SK-N-SH treated with all-trans-retinoic acid at 6 μM for 48 hours (cell line): ENCODE data around the gene IFT52.

Source experiments
- ATAC-seq: fragments of 200-7000 bp; cut with Tn5 transposase; 3 replicates; pipeline ENCODE4 v1.9.1; 2020; ENCODE audit warnings: mild to moderate bottlenecking, moderate library complexity
- ARNTL ChIP-seq: fragments of 450-650 bp; formaldehyde crosslinking; IDR thresholded peaks from 2 replicates; pipeline ENCODE4 v1.5.0; 2020; ENCODE audit warnings: low read depth, mild to moderate bottlenecking, moderate library complexity, borderline replicate concordance
- BACH2 ChIP-seq: fragments of 250-450 bp; sonication (Bioruptor Pico); IDR thresholded peaks from 2 replicates; pipeline ENCODE4 v1.9.0; 2021; ENCODE audit warnings: mild to moderate bottlenecking, borderline replicate concordance
- CREB5 ChIP-seq: fragments of 250-450 bp; sonication (Bioruptor Pico); IDR thresholded peaks from 2 replicates; pipeline ENCODE4 v1.5.1; 2020; ENCODE audit warnings: low read depth, mild to moderate bottlenecking, moderate library complexity
- CSRNP3 ChIP-seq: fragments of 250-450 bp; sonication (Bioruptor Pico); IDR thresholded peaks from 2 replicates; pipeline ENCODE4 v1.5.1; 2021; ENCODE audit warnings: mild to moderate bottlenecking, moderate library complexity
- ESRRG ChIP-seq: fragments of 250-450 bp; sonication (Bioruptor Pico); IDR thresholded peaks from 2 replicates; pipeline ENCODE4 v1.6.1; 2021; ENCODE audit warnings: mild to moderate bottlenecking
- GLIS3 ChIP-seq: fragments of 250-450 bp; sonication (Bioruptor Pico); IDR thresholded peaks from 2 replicates; pipeline ENCODE4 v1.5.0; 2020; ENCODE audit warnings: mild to moderate bottlenecking, moderate library complexity
- OSR1 ChIP-seq: fragments of 250-450 bp; sonication (Bioruptor Pico); IDR thresholded peaks from 2 replicates; pipeline ENCODE4 v1.8.0; 2022; ENCODE audit warnings: moderate library complexity, mild to moderate bottlenecking, inconsistent platforms
- PATZ1 ChIP-seq: fragments of 250-450 bp; sonication (Bioruptor Pico); IDR thresholded peaks from 2 replicates; pipeline ENCODE4 v1.8.0; 2020; ENCODE audit warnings: mild to moderate bottlenecking, moderate library complexity, borderline replicate concordance
- PPARA ChIP-seq: fragments of 250-450 bp; sonication (Bioruptor Pico); IDR thresholded peaks from 2 replicates; pipeline ENCODE4 v1.5.0; 2020; ENCODE audit warnings: mild to moderate bottlenecking, borderline replicate concordance
- RARB ChIP-seq: fragments of 250-450 bp; sonication (Bioruptor Pico); IDR thresholded peaks from 2 replicates; pipeline ENCODE4 v1.8.0; 2021; ENCODE audit warnings: mild to moderate bottlenecking, moderate library complexity
- SNAI2 ChIP-seq: fragments of 250-450 bp; sonication (Bioruptor Pico); IDR thresholded peaks from 2 replicates; pipeline ENCODE4 v1.5.0; 2020; ENCODE audit warnings: mild to moderate bottlenecking, moderate library complexity
- TCF4 ChIP-seq: fragments of 250-450 bp; sonication (Bioruptor Pico); IDR thresholded peaks from 2 replicates; pipeline ENCODE4 v1.8.0; 2021; ENCODE audit warnings: mild to moderate bottlenecking, moderate library complexity, borderline replicate concordance
- TOX ChIP-seq: fragments of 250-450 bp; sonication (Bioruptor Pico); IDR thresholded peaks from 2 replicates; pipeline ENCODE4 v1.8.0; 2021; ENCODE audit warnings: mild to moderate bottlenecking, moderate library complexity, borderline replicate concordance
- ZFP3 ChIP-seq: fragments of 250-450 bp; sonication (Bioruptor Pico); IDR thresholded peaks from 2 replicates; pipeline ENCODE4 v1.5.0; 2020; ENCODE audit warnings: mild to moderate bottlenecking, moderate library complexity
- ZNF565 ChIP-seq: fragments of 450-650 bp; formaldehyde crosslinking; conservative IDR thresholded peaks from 2 replicates; pipeline ENCODE4 v1.5.0; 2020; ENCODE audit warnings: low read depth, mild to moderate bottlenecking, moderate library complexity
- ZNF70 ChIP-seq: fragments of 450-650 bp; formaldehyde crosslinking; IDR thresholded peaks from 2 replicates; pipeline ENCODE4 v1.5.0; 2020; ENCODE audit warnings: mild to moderate bottlenecking, moderate library complexity
- ZNF8 ChIP-seq: fragments of 450-650 bp; formaldehyde crosslinking; IDR thresholded peaks from 2 replicates; pipeline ENCODE4 v1.5.0; 2020; ENCODE audit warnings: mild to moderate bottlenecking, moderate library complexity
- TF ChIP-seq, protein P1 (sequence below): fragments of 250-450 bp; sonication (Bioruptor Pico); IDR thresholded peaks from 2 replicates; pipeline ENCODE4 v1.8.0; 2021; ENCODE audit warnings: low read depth, mild to moderate bottlenecking, moderate library complexity, borderline replicate concordance
- TF ChIP-seq, protein P2 (sequence below): fragments of 250-450 bp; sonication (Bioruptor Pico); IDR thresholded peaks from 2 replicates; pipeline ENCODE4 v1.5.0; 2020; ENCODE audit warnings: mild to moderate bottlenecking, moderate library complexity

The IFT52 gene

DNA sequence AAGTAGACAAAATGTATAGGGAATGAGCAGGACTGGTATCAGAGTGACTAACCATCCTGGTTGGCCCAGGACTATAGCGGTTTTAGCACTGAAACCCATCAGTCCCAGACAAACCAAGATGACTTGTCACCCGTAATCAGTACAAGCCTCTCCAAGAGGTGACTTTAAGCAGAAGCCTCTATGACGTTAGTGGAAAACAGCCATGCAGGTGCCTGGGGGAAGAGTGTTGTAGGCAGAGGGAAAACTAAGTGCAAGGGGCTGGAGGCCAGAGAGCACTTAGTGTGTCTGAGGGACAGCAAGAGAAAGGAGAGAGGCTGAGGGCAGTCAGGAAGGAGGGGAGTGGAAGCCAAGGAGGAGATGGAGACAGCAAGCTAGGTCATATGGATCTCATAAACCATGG lies 29.8 kb upstream of the IFT52 start:
- ATAC-seq = no peak
- TF ChIP-seq ZNF8 (CRISPR knock-in tag) = no peak

GRCh38 chr20:43563429-43563828 lies 27.3 kb upstream of the IFT52 start:
- TF ChIP-seq ARNTL (CRISPR knock-in tag) = no peak
- TF ChIP-seq TOX (CRISPR knock-in tag) = no peak
- TF ChIP-seq RARB (CRISPR knock-in tag) = no peak
- TF ChIP-seq, protein P1, sequence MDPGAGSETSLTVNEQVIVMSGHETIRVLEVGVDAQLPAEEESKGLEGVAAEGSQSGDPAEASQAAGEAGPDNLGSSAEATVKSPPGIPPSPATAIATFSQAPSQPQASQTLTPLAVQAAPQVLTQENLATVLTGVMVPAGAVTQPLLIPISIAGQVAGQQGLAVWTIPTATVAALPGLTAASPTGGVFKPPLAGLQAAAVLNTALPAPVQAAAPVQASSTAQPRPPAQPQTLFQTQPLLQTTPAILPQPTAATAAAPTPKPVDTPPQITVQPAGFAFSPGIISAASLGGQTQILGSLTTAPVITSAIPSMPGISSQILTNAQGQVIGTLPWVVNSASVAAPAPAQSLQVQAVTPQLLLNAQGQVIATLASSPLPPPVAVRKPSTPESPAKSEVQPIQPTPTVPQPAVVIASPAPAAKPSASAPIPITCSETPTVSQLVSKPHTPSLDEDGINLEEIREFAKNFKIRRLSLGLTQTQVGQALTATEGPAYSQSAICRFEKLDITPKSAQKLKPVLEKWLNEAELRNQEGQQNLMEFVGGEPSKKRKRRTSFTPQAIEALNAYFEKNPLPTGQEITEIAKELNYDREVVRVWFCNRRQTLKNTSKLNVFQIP (CRISPR knock-in tag) = no peak
- TF ChIP-seq CREB5 (CRISPR knock-in tag) = no peak
- TF ChIP-seq PPARA (CRISPR knock-in tag) = no peak
- TF ChIP-seq PATZ1 (CRISPR knock-in tag) = no peak
- TF ChIP-seq, all 23 proteins: peak for 0
- ATAC-seq = peak; percentile 40; the same call in 1 of the 3 replicates

GRCh38 chr20:43563991-43564390 lies 26.7 kb upstream of the IFT52 start:
- TF ChIP-seq SNAI2 (CRISPR knock-in tag) (no peak), TOX (CRISPR knock-in tag) (no peak), ZFP3 (CRISPR knock-in tag) (no peak), CREB5 (CRISPR knock-in tag) (no peak), ZNF565 (no peak), RARB (CRISPR knock-in tag) (no peak), ZNF70 (CRISPR knock-in tag) (no peak), ESRRG (CRISPR knock-in tag) (no peak), GLIS3 (CRISPR knock-in tag) (no peak)
- TF ChIP-seq, protein P2, sequence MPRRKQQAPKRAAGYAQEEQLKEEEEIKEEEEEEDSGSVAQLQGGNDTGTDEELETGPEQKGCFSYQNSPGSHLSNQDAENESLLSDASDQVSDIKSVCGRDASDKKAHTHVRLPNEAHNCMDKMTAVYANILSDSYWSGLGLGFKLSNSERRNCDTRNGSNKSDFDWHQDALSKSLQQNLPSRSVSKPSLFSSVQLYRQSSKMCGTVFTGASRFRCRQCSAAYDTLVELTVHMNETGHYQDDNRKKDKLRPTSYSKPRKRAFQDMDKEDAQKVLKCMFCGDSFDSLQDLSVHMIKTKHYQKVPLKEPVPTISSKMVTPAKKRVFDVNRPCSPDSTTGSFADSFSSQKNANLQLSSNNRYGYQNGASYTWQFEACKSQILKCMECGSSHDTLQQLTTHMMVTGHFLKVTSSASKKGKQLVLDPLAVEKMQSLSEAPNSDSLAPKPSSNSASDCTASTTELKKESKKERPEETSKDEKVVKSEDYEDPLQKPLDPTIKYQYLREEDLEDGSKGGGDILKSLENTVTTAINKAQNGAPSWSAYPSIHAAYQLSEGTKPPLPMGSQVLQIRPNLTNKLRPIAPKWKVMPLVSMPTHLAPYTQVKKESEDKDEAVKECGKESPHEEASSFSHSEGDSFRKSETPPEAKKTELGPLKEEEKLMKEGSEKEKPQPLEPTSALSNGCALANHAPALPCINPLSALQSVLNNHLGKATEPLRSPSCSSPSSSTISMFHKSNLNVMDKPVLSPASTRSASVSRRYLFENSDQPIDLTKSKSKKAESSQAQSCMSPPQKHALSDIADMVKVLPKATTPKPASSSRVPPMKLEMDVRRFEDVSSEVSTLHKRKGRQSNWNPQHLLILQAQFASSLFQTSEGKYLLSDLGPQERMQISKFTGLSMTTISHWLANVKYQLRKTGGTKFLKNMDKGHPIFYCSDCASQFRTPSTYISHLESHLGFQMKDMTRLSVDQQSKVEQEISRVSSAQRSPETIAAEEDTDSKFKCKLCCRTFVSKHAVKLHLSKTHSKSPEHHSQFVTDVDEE (CRISPR knock-in tag) = no peak
- ATAC-seq = no peak

DNA sequence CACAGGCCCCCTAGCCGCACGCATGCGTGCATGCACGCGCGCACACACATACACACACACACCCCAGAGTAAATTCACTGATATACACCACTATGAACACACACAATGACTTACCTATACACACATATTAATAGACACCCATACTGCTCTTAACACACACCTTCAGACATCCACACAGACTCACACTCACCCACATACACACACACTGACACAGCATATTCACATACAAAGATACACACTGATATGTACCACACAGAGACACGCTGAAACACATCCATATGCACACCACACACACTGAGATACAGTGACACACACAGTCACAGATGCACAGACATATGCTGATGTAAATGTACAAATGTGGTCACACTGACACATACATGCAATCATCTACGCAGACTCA lies 26.3 kb upstream of the IFT52 start:
- ATAC-seq = no peak
- no peak for TF ChIP-seq ZNF70 (CRISPR knock-in tag)
- no peak for TF ChIP-seq ESRRG (CRISPR knock-in tag)
- TF ChIP-seq, protein P2 (CRISPR knock-in tag) = no peak
- no peak for TF ChIP-seq ZFP3 (CRISPR knock-in tag)
- no peak for TF ChIP-seq TOX (CRISPR knock-in tag)
- no peak for TF ChIP-seq CSRNP3 (CRISPR knock-in tag)
- TF ChIP-seq, protein P1 (CRISPR knock-in tag) = no peak
- TF ChIP-seq TCF4 (CRISPR knock-in tag) = no peak
- TF ChIP-seq BACH2 (CRISPR knock-in tag) = no peak
- no peak for TF ChIP-seq OSR1 (CRISPR knock-in tag)
- TF ChIP-seq SNAI2 (CRISPR knock-in tag) = no peak
